ENCODE results near the gene IL12B.

DNA sequence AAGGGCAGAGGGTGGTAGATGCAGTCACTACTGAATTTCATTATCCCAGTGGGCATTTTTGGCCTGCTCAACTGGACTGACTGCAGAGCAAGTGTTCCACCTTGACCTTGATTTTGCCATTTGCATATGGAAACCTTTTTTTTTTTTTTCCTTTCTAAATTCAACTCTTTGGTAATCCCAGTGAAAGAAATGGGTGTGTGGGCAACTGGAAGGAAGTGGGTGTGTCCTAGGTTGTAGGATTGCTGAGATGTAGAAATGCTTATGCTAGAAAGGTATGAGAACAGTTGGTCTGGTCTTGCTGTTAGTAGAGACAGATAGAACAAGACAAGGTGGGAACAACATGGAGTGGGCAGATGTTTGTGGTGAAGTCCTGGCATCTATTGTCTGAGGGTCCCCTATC lies 7.8 kb upstream of the IL12B start:
- TF ChIP-seq EZH2 (IDR thresholded peaks at IDR 0.05; ENCODE audit: insufficient read depth, poor library complexity, severe bottlenecking) (no peak), EZH2phosphoT487 (IDR thresholded peaks at IDR 0.05; ENCODE audit: insufficient read depth, low read depth) (no peak)
